ENCODE data around the gene FBXO28.

- no peak for TF ChIP-seq CTCF (conservative IDR thresholded peaks at IDR 0.05; ENCODE audit: low read length)
- no peak for TF ChIP-seq EZH2phosphoT487 (IDR thresholded peaks at IDR 0.05; ENCODE audit: borderline replicate concordance)
These were observed 75.7 kb downstream of the FBXO28 start for GRCh38 chr1:224189561-224189960.
